HG02885 (cell line): ENCODE results near the gene TNFSF13B.
"Not testable (repeated sequence)": the region's sequence is repeated elsewhere in the genome, so short reads cannot be mapped to it uniquely, and the experiment has no call there.

ENCODE experiments used
- ATAC-seq: cut with Tn5 transposase; IDR thresholded peaks from one replicate; pipeline ENCODE4 v1.9.1; 2021; ENCODE audit warnings: mild to moderate bottlenecking; ENCODE audit not compliant: unreplicated experiment, poor library complexity

The TNFSF13B gene

GRCh38 chr13:108278466-108278865 is 8.9 kb downstream of the TNFSF13B start:
- ATAC-seq = no peak

DNA sequence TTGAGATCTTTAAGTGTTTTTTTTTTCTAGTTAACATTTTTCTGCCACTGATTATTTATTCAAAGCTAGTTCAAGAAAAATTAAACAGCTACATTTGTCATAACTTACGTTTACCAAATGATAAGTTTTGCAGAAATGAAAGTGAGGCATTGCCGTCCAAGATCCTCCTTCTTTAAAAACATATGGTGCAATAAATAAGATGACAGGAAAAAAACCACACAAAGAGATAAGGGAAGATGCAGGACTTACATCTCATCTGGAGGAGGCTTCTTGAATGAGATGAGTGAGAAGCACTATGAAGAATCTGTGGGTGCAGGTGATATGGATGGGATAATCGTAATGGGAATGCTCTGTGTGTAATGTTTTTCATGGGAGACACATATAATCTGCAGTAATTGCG is 12.4 kb downstream of the TNFSF13B start:
- no peak for ATAC-seq

GRCh38 chr13:108283110-108283509 is 13.6 kb downstream of the TNFSF13B start:
- no peak for ATAC-seq

DNA sequence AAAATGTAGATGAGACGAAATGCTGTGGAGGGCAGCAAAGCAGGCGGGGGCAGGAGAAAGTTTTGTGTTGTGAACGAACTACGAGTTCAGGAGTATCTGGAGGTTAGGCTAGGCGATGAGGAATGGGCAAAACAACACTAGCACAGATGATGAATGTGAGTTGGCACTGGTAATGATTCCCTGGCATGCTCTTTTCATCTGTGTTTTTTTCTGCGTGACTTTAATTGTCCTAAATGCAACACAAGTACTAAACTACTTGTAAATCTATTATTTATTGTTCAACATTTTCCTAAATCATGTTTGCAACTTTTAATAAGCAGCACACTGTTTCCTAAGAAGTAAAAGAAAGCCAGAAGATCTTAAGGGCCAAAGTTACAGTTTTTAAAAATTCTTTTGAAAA is 19.2 kb downstream of the TNFSF13B start:
- ATAC-seq = no peak

- ATAC-seq = no peak
These were observed 20.3 kb downstream of the TNFSF13B start for GRCh38 chr13:108289819-108290218.

DNA sequence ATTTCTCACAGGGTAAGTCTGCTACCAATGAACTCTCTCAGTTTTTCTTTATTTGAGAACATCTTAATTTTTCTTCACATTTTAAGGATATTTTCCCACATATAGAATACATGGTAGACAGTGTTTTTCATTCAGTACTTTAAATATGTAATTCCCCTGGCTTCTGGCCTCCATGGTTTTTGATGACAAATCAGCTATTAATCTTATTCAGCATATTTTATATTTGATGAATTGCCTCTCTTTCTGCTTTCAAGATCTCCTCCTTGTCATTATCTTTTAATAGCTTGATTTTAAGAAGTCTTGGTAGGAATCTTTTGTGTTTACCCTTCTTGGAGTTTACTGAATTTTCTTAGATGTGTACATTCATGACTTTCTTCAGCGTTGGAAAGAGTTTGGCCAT is 27.6 kb downstream of the TNFSF13B start:
- ATAC-seq = no peak

DNA sequence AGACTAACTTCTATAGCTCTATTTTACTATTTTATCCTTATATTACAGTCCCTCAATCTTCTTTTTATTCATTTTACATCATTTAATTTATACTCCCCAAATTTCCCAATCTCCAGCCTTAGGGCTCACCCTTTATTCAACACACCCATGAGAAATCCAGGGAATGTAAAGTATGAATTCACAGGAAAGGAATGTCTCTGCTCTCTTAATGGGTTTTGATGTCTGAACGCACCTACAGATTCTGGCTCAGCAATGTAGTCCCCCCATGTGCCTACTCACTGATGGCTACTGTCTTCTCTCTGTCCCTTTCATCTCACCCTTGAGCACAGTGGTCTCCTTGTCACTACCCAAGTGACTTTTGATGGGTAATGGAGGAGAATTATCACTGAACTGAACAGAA is 32.8 kb downstream of the TNFSF13B start:
- no peak for ATAC-seq

GRCh38 chr13:108304170-108305016 is 34.9 kb downstream of the TNFSF13B start:
- no peak for ATAC-seq

DNA sequence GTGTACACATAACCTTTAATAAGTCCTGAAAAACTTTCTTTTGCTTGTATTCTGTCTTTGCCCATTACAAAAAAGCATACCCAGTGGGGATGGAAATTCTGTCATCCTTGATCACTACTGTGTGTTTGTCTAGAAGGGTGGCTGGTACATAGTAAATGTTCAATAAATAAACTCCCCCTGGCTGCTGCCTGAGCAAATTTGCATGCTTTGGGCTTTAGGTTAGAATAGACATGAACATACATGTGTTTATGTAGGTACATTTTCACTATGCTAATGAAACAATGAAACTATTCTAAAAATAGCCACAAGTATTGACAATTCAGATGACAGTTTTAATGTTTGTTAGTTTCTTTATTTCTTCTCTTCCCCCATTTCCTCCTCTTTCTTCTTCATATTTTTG is 36.1 kb downstream of the TNFSF13B start:
- ATAC-seq = peak; percentile 63

- ATAC-seq = no peak
These were observed 37.3 kb downstream of the TNFSF13B start for GRCh38 chr13:108306860-108307259.

- not testable (repeated sequence) for ATAC-seq
These were observed 42.1 kb downstream of the TNFSF13B start for GRCh38 chr13:108311596-108311995.

- ATAC-seq = no peak
These were observed 43.9 kb downstream of the TNFSF13B start for GRCh38 chr13:108313382-108313781.

GRCh38 chr13:108315273-108315672 is 45.8 kb downstream of the TNFSF13B start:
- peak; percentile 88 for ATAC-seq

- peak; percentile 5 for ATAC-seq
These were observed 46.5 kb downstream of the TNFSF13B start for GRCh38 chr13:108315991-108316390.

GRCh38 chr13:108316413-108316812 is 46.9 kb downstream of the TNFSF13B start:
- no peak for ATAC-seq

- ATAC-seq = peak; percentile 78
These were observed 52.8 kb downstream of the TNFSF13B start for GRCh38 chr13:108322206-108322824.

DNA sequence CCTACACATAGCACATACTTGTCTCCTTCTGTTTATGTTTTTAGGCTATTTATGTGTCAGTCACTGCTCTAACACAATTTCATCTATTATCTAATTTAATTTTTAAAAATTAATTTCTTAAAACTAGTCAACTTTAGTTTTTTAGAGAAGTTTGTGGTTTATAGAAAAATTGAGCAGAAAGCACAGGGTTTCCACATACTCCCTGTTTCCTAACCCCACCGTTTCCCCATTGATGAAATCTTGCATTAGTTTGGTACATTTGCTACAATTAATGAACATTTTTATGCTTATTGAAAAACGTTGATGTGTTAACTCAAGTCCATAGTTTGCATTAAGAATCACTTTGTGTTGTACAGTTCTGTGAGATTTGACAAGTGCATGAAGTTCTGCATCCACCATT is 53.5 kb downstream of the TNFSF13B start:
- no peak for ATAC-seq

- no peak for ATAC-seq
These were observed 56.3 kb downstream of the TNFSF13B start for GRCh38 chr13:108325863-108326262.

DNA sequence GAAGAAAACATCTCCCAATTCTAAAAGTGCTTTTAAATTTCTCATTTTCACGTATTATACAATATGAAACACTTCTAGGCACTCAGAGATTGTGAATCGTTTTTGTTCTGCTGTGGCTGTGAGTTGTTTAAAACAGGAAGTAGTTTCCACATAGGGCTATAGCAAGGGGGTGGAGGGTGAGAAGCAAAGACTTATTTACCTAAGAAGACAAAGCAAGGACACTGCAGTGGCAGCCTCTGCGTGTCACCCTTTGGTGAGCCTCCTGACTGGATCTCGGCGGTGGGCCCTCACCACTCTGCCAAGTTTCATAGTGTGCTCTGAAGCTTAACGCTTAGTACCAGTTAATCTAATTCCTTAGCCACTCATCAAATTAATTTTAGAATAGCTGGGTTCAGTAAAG is 56.8 kb downstream of the TNFSF13B start:
- ATAC-seq = peak; percentile 91

DNA sequence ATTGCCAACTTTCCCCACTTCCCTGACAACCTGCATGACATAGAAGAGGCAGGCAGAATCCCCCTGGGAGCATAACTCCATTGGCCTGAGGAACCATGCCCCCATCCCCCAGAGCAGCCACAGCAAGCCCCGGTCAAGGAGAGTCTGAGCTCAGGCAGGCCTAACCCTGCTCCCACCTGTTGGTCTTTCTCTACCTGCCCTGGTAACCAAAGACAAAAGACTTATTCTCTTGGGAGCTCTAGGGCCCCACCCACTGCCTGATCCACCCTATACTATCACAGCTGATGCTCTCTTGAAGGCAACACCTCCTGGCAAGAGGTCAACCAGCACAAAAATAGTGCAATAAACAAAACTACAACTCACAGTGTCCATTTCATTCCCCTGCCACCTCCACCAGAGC is 59.3 kb downstream of the TNFSF13B start:
- no peak for ATAC-seq

- no peak for ATAC-seq
These were observed 63.3 kb downstream of the TNFSF13B start for GRCh38 chr13:108332791-108333190.
